ENCODE measurements around the gene PTPN14. TPM values are rescaled to one million over a fixed set of nuclear protein-coding genes. Genes with fewer than 3 reads are reported as not detected.

PTPN14 gene
- total and polyA plus RNA-seq, 2 experiments from 2014 or later = 18.7 to 70.2 TPM

DNA sequence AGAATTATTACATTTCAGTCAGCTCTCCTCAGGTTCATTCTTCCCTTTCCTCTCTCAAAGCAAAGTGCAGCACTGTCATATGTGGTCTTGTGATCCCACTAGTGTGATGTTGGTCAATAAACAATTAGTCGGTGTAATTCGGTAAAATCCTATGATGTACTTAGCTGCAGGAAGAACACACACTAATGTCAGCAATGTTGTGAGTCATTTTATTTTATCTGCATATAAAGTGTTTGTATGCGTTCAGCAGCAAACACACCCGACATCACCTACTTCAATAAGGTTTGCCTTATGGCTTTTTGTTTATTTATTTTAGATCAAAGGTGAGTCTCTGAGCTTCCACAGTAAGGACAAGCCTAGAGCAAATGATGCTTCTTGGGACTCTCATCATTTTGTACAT lies 47.8 kb downstream of the PTPN14 start:
- DNase-seq (ENCODE audit: low spot score) (no peak), ATAC-seq (no peak)
- Histone ChIP-seq H3K4me2 (no peak overlapping the region), H3K27ac (ENCODE audit: low read depth) (no peak overlapping the region), H3K9me2 (ENCODE audit: insufficient read depth) (no peaks in the 10 kb centered on the region), H4K20me1 (replicated peaks; ENCODE audit: insufficient read depth) (peaks cover 32% of the 10 kb centered on the region), H3K4me1 (ENCODE audit: insufficient read depth) (peaks cover 52% of the 10 kb centered on the region), H3K36me3 (ENCODE audit: insufficient read depth) (no peaks in the 10 kb centered on the region), H3K4me3 (no peak overlapping the region), H2AFZ (no peak overlapping the region), H3K27me3 (ENCODE audit: insufficient read depth) (no peaks in the 10 kb centered on the region), H3F3A (replicated peaks; ENCODE audit: low read depth) (0 out of 2 replicates have a peak, but pooled peaks cover 3% of the 10 kb centered on the region), H3K79me2 (replicated peaks; ENCODE audit: insufficient read depth) (peaks cover 98% of the 10 kb centered on the region)
- Mint-ChIP-seq H3K4me1 (peaks cover 40% of the 10 kb centered on the region), H3K27ac (no peak overlapping the region), H3K9me3 (no peaks in the 10 kb centered on the region), H3K4me3 (no peak overlapping the region), H3K36me3 (ENCODE audit: low read depth) (peaks cover 9% of the 10 kb centered on the region), H3K27me3 (ENCODE audit: insufficient read depth, low read depth, poor library complexity) (peaks cover 4% of the 10 kb centered on the region)
- TF ChIP-seq ETS1 (IDR thresholded peaks at IDR 0.05) (no peak), ZNF331 (CRISPR knock-in tag; IDR thresholded peaks at IDR 0.05; ENCODE audit: low read depth) (no peak), JUNB (IDR thresholded peaks at IDR 0.05; ENCODE audit: unreplicated experiment) (no peak), STAT1 (IDR thresholded peaks at IDR 0.05; ENCODE audit: unreplicated experiment) (no peak), EZH2phosphoT487 (IDR thresholded peaks at IDR 0.05; ENCODE audit: unreplicated experiment) (no peak), POLR2AphosphoS5 (IDR thresholded peaks at IDR 0.05; ENCODE audit: low read depth) (no peak), REST (IDR thresholded peaks at IDR 0.05; ENCODE audit: unreplicated experiment) (no peak), ZNF114 (CRISPR knock-in tag; IDR thresholded peaks at IDR 0.05) (no peak), CREB1 (CRISPR knock-in tag; IDR thresholded peaks at IDR 0.05; ENCODE audit: low read depth) (no peak), EZH2 (IDR thresholded peaks at IDR 0.05; ENCODE audit: low read depth, unreplicated experiment) (no peak), NANOG (IDR thresholded peaks at IDR 0.05; ENCODE audit: borderline replicate concordance) (no peak)
- TF ChIP-seq, protein P1, sequence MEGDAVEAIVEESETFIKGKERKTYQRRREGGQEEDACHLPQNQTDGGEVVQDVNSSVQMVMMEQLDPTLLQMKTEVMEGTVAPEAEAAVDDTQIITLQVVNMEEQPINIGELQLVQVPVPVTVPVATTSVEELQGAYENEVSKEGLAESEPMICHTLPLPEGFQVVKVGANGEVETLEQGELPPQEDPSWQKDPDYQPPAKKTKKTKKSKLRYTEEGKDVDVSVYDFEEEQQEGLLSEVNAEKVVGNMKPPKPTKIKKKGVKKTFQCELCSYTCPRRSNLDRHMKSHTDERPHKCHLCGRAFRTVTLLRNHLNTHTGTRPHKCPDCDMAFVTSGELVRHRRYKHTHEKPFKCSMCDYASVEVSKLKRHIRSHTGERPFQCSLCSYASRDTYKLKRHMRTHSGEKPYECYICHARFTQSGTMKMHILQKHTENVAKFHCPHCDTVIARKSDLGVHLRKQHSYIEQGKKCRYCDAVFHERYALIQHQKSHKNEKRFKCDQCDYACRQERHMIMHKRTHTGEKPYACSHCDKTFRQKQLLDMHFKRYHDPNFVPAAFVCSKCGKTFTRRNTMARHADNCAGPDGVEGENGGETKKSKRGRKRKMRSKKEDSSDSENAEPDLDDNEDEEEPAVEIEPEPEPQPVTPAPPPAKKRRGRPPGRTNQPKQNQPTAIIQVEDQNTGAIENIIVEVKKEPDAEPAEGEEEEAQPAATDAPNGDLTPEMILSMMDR (conservative IDR thresholded peaks at IDR 0.05; ENCODE audit: low read depth in 2 of 2) = no peak
- TF ChIP-seq, protein P2, sequence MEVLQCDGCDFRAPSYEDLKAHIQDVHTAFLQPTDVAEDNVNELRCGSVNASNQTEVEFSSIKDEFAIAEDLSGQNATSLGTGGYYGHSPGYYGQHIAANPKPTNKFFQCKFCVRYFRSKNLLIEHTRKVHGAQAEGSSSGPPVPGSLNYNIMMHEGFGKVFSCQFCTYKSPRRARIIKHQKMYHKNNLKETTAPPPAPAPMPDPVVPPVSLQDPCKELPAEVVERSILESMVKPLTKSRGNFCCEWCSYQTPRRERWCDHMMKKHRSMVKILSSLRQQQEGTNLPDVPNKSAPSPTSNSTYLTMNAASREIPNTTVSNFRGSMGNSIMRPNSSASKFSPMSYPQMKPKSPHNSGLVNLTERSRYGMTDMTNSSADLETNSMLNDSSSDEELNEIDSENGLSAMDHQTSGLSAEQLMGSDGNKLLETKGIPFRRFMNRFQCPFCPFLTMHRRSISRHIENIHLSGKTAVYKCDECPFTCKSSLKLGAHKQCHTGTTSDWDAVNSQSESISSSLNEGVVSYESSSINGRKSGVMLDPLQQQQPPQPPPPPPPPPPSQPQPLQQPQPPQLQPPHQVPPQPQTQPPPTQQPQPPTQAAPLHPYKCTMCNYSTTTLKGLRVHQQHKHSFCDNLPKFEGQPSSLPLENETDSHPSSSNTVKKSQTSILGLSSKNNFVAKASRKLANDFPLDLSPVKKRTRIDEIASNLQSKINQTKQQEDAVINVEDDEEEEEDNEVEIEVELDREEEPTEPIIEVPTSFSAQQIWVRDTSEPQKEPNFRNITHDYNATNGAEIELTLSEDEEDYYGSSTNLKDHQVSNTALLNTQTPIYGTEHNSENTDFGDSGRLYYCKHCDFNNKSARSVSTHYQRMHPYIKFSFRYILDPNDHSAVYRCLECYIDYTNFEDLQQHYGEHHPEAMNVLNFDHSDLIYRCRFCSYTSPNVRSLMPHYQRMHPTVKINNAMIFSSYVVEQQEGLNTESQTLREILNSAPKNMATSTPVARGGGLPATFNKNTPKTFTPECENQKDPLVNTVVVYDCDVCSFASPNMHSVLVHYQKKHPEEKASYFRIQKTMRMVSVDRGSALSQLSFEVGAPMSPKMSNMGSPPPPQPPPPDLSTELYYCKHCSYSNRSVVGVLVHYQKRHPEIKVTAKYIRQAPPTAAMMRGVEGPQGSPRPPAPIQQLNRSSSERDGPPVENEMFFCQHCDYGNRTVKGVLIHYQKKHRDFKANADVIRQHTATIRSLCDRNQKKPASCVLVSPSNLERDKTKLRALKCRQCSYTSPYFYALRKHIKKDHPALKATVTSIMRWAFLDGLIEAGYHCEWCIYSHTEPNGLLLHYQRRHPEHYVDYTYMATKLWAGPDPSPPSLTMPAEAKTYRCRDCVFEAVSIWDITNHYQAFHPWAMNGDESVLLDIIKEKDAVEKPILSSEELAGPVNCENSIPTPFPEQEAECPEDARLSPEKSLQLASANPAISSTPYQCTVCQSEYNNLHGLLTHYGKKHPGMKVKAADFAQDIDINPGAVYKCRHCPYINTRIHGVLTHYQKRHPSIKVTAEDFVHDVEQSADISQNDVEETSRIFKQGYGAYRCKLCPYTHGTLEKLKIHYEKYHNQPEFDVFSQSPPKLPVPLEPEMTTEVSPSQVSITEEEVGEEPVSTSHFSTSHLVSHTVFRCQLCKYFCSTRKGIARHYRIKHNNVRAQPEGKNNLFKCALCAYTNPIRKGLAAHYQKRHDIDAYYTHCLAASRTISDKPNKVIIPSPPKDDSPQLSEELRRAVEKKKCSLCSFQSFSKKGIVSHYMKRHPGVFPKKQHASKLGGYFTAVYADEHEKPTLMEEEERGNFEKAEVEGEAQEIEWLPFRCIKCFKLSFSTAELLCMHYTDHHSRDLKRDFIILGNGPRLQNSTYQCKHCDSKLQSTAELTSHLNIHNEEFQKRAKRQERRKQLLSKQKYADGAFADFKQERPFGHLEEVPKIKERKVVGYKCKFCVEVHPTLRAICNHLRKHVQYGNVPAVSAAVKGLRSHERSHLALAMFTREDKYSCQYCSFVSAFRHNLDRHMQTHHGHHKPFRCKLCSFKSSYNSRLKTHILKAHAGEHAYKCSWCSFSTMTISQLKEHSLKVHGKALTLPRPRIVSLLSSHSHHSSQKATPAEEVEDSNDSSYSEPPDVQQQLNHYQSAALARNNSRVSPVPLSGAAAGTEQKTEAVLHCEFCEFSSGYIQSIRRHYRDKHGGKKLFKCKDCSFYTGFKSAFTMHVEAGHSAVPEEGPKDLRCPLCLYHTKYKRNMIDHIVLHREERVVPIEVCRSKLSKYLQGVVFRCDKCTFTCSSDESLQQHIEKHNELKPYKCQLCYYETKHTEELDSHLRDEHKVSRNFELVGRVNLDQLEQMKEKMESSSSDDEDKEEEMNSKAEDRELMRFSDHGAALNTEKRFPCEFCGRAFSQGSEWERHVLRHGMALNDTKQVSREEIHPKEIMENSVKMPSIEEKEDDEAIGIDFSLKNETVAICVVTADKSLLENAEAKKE (CRISPR knock-in tag; IDR thresholded peaks at IDR 0.05) = no peak

Measured in GM23338 (cell line).